NCI-H2171 treated with DMSO at 0.1 percent for 48 hours (cell line): Measurements from ENCODE around the gene CES1.
"Not testable (repeated sequence)": the region's sequence is repeated elsewhere in the genome, so short reads cannot be mapped to it uniquely, and the experiment has no call there.

Source experiments
- DNase-seq: peaks from one replicate; lab custom pipeline; 2025; lab: John Stamatoyannopoulos, UW

CES1 gene

GRCh38 chr16:55830658-55831294 is 2.1 kb downstream of the CES1 start:
- no peak for DNase-seq

GRCh38 chr16:55829232-55829631 is 3.7 kb downstream of the CES1 start:
- DNase-seq, result not testable (repeated sequence)

GRCh38 chr16:55828680-55829079 is 4.2 kb downstream of the CES1 start:
- no peak for DNase-seq

GRCh38 chr16:55825115-55825728 is 7.7 kb downstream of the CES1 start:
- no peak for DNase-seq

- no peak for DNase-seq
These were observed 8.4 kb downstream of the CES1 start for GRCh38 chr16:55824473-55825000.

GRCh38 chr16:55822280-55822810 is 10.6 kb downstream of the CES1 start:
- DNase-seq, result no peak

- DNase-seq, result no peak
These were observed 11.7 kb downstream of the CES1 start for GRCh38 chr16:55821210-55821609.

- DNase-seq, result no peak
These were observed 12.3 kb downstream of the CES1 start for GRCh38 chr16:55820615-55821014.

GRCh38 chr16:55817236-55817912 is 15.5 kb downstream of the CES1 start:
- DNase-seq, result no peak

- not testable (repeated sequence) for DNase-seq
These were observed 16.7 kb downstream of the CES1 start for GRCh38 chr16:55816222-55816621.

GRCh38 chr16:55815320-55815719 is 17.6 kb downstream of the CES1 start:
- no peak for DNase-seq

- not testable (repeated sequence) for DNase-seq
These were observed 18.7 kb downstream of the CES1 start for GRCh38 chr16:55814174-55814573.

GRCh38 chr16:55813730-55814129 is 19.2 kb downstream of the CES1 start:
- not testable (repeated sequence) for DNase-seq

GRCh38 chr16:55812951-55813350 is 19.9 kb downstream of the CES1 start:
- no peak for DNase-seq

GRCh38 chr16:55811811-55812210 is 21.1 kb downstream of the CES1 start:
- DNase-seq, result no peak

GRCh38 chr16:55810451-55810961 is 22.4 kb downstream of the CES1 start:
- DNase-seq, result no peak

GRCh38 chr16:55809851-55810250 is 23.0 kb downstream of the CES1 start:
- DNase-seq, result no peak

- no peak for DNase-seq
These were observed 23.5 kb downstream of the CES1 start for GRCh38 chr16:55809386-55809785.

GRCh38 chr16:55808286-55808685 is 24.6 kb downstream of the CES1 start:
- DNase-seq, result not testable (repeated sequence)

- DNase-seq, result not testable (repeated sequence)
These were observed 27.8 kb downstream of the CES1 start for GRCh38 chr16:55805104-55805503.

GRCh38 chr16:55803681-55804080 is 29.2 kb downstream of the CES1 start:
- not testable (repeated sequence) for DNase-seq

- not testable (repeated sequence) for DNase-seq
These were observed 39.9 kb downstream of the CES1 start for GRCh38 chr16:55792934-55793374.
